MM.1S (cell line): ENCODE measurements around the gene MSI2.

Source experiments
- DNase-seq: peaks from one replicate; pipeline ENCODE4 v3.0.0-alpha.2; 2015
- H2AFZ ChIP-seq: fragments of 300-600 bp; sonication (generic); 2 replicates; pipeline ENCODE4 v1.6.0; 2016; ENCODE audit warnings: antibody characterized with exemption, low read length
- H3F3A ChIP-seq: fragments of 300-600 bp; sonication (generic); 2 replicates; pipeline ENCODE4 v1.6.1; 2016; ENCODE audit warnings: mild to moderate bottlenecking, antibody characterized with exemption, low read length, moderate library complexity, mixed read lengths; ENCODE audit not compliant: insufficient read depth
- H3K27ac ChIP-seq: fragments of 300-600 bp; sonication (generic); 2 replicates; pipeline ENCODE4 v1.5.1; 2016; ENCODE audit warnings: mild to moderate bottlenecking, low read length
- H3K27me3 ChIP-seq: fragments of 300-600 bp; sonication (generic); replicated peaks from 2 replicates; pipeline ENCODE4 v1.6.0; 2016; ENCODE audit warnings: low read length; ENCODE audit not compliant: insufficient read depth
- H3K36me3 ChIP-seq: fragments of 300-600 bp; sonication (generic); replicated peaks from 2 replicates; pipeline ENCODE4 v1.6.1; 2016; ENCODE audit warnings: mild to moderate bottlenecking, low read length, mixed read lengths; ENCODE audit not compliant: insufficient read depth
- H3K4me1 ChIP-seq: fragments of 300-600 bp; sonication (generic); 2 replicates; pipeline ENCODE4 v1.6.1; 2016; ENCODE audit warnings: low read length, mixed read lengths
- H3K4me2 ChIP-seq: fragments of 300-600 bp; sonication (generic); 2 replicates; pipeline ENCODE4 v1.6.0; 2016; ENCODE audit warnings: low read depth, low read length
- H3K4me3 ChIP-seq: fragments of 300-600 bp; sonication (generic); 2 replicates; pipeline ENCODE4 v1.5.1; 2016; ENCODE audit warnings: low read length, mixed read lengths
- H3K79me2 ChIP-seq: fragments of 300-600 bp; sonication (generic); 2 replicates; pipeline ENCODE4 v1.6.1; 2016; ENCODE audit warnings: mixed run types, low read length, mixed read lengths
- H3K9ac ChIP-seq: fragments of 300-600 bp; sonication (generic); 2 replicates; pipeline ENCODE4 v1.6.1; 2016; ENCODE audit warnings: low read length, mixed read lengths
- H3K9me2 ChIP-seq: fragments of 300-600 bp; sonication (generic); replicated peaks from 2 replicates; pipeline ENCODE4 v1.6.1; 2016; ENCODE audit warnings: mild to moderate bottlenecking, low read length, mixed read lengths; ENCODE audit not compliant: insufficient read depth
- H3K9me3 ChIP-seq: fragments of 300-600 bp; sonication (generic); replicated peaks from 2 replicates; pipeline ENCODE4 v1.6.1; 2016; ENCODE audit warnings: mild to moderate bottlenecking, low read length, mixed read lengths; ENCODE audit not compliant: insufficient read depth
- H4K20me1 ChIP-seq: fragments of 300-600 bp; sonication (generic); 2 replicates; pipeline ENCODE4 v1.6.1; 2016; ENCODE audit warnings: mild to moderate bottlenecking, low read length, moderate library complexity, mixed read lengths; ENCODE audit not compliant: insufficient read depth
- EZH2 ChIP-seq: fragments of 300-600 bp; sonication (generic); optimal IDR thresholded peaks from 2 replicates; pipeline ENCODE3; 2017; ENCODE audit warnings: low read depth, mild to moderate bottlenecking, antibody characterized with exemption, low read length, mixed read lengths
- EZH2phosphoT487 ChIP-seq: fragments of 300-600 bp; sonication (generic); IDR thresholded peaks from 2 replicates; pipeline ENCODE4 v1.6.1; 2018; ENCODE audit warnings: antibody characterized with exemption, low read length
- TF ChIP-seq, protein P1 (sequence below): fragments of 300-600 bp; sonication (generic); IDR thresholded peaks from 2 replicates; pipeline ENCODE4 v1.5.1; 2016; ENCODE audit warnings: antibody characterized with exemption, low read length, mixed read lengths

Gene MSI2

DNA sequence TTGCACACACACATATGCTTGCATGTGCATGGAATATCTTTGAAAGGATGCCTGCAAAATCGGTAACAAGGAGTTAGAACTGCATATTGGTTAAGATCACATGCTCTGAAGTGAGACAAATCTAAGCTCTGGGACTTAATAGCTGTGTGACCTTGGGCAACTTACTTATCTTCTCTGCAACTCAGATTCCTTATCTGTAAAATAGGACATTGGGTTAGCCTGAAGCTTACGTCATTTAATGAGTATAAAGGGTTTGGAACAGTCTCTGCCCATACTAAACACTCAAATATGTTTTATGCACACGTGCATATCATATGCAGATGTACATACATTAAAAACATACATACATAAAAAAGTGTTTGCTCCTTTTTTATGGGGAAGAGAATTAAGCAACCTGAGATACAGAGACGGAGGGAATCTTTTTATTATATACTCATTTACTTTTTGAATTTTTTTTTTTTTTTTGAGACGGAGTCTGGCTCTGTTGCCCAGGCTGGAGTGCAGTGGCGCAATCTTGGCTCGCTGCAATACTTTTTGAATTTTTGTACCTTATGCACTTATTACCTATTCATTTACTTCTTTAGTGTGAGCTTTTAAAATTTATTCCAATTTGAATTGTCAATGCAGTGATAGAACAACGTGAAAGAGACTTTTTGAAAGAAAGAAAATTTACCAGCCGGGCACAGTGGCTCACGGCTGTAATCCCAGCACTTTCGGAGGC is 282.6 kb downstream of the MSI2 start:
- Histone ChIP-seq H3K4me3 (no peak overlapping the region), H3K36me3 (no peaks in the 10 kb centered on the region), H3K9me2 (no peaks in the 10 kb centered on the region), H3K79me2 (peaks cover 26% of the 10 kb centered on the region), H3K4me1 (peaks cover 18% of the 10 kb centered on the region), H3F3A (peaks cover 12% of the 10 kb centered on the region), H2AFZ (no peak overlapping the region), H3K27me3 (no peaks in the 10 kb centered on the region), H3K27ac (no peak overlapping the region), H3K4me2 (no peak overlapping the region), H3K9ac (no peak overlapping the region), H3K9me3 (no peaks in the 10 kb centered on the region; the same call in 1 of the 2 replicates), H4K20me1 (no peaks in the 10 kb centered on the region)
- TF ChIP-seq EZH2 (no peak), EZH2phosphoT487 (no peak)
- TF ChIP-seq, protein P1, sequence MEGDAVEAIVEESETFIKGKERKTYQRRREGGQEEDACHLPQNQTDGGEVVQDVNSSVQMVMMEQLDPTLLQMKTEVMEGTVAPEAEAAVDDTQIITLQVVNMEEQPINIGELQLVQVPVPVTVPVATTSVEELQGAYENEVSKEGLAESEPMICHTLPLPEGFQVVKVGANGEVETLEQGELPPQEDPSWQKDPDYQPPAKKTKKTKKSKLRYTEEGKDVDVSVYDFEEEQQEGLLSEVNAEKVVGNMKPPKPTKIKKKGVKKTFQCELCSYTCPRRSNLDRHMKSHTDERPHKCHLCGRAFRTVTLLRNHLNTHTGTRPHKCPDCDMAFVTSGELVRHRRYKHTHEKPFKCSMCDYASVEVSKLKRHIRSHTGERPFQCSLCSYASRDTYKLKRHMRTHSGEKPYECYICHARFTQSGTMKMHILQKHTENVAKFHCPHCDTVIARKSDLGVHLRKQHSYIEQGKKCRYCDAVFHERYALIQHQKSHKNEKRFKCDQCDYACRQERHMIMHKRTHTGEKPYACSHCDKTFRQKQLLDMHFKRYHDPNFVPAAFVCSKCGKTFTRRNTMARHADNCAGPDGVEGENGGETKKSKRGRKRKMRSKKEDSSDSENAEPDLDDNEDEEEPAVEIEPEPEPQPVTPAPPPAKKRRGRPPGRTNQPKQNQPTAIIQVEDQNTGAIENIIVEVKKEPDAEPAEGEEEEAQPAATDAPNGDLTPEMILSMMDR, result no peak
- DNase-seq, result no peak

DNA sequence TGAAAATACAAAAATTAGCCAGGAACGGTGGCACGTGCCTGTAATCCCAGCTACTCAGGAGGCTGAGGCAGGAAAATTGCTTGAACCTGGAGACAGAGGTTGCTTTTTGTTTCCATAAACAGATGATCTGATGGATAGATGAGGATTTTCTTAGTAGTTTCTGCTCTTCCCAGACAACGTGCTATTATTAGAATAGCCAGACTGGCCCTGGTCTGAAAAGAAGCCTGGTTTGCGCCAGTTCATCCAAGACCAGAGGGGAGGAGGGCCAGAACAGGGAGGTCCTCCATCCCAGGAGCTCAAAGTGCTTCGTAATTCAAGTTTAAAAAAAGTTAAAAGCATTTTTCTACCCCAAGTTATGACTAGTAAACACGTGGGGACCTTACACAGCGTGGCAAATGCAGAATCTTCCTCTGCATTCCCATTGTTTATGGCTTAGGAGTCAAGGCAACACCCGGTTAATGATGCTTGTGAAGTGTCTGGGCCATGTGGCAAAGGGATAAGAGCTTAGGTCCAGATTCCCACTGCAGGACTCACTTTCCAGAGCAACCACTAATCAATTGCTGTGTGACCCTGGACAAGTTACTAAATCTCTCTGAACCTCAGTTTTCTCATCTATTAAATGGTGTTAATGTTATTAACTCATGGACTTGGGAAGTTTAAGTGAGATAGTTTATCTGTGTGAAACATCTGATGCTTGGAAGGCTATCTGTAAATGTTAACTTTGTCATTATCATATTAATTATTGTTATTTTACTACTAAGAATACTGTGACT is 283.4 kb downstream of the MSI2 start:
- H3K36me3 ChIP-seq, result no peaks in the 10 kb centered on the region
- TF ChIP-seq, protein P1, result no peak
- TF ChIP-seq EZH2 (no peak), EZH2phosphoT487 (no peak)
- peaks cover 12% of the 10 kb centered on the region for H3F3A ChIP-seq
- H3K4me3 ChIP-seq, result no peak overlapping the region
- H3K27ac ChIP-seq, result peak overlapping the region; percentile 69; the same call in 1 of the 2 replicates
- H3K9ac ChIP-seq, result no peak overlapping the region
- DNase-seq, result no peak
- no peaks in the 10 kb centered on the region for H3K27me3 ChIP-seq
- no peak overlapping the region for H3K4me2 ChIP-seq
- H3K9me3 ChIP-seq, result no peaks in the 10 kb centered on the region; the same call in 1 of the 2 replicates
- peaks cover 18% of the 10 kb centered on the region for H3K4me1 ChIP-seq
- no peak overlapping the region for H2AFZ ChIP-seq
- no peaks in the 10 kb centered on the region for H3K9me2 ChIP-seq
- peaks cover 26% of the 10 kb centered on the region for H3K79me2 ChIP-seq
- H4K20me1 ChIP-seq, result no peaks in the 10 kb centered on the region

DNA sequence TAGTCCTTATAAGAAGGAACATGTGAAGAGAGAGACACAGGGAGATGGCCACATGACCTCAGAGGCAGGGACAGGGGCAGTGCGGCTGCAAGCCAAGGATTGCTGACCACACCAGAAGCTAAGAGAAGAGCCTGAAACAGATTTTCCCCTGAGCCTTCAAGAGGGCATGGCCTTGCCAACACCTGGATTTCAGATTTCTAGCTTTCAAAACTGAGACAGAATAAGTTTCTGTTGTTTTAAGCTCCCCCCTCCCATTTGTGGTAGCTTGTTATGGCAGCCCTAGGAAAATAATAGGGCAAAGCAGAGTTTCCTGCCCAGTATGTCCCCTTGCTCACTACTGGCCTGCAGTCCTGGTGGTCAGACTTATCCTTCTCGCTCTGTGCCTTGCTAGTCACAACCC is 284.3 kb downstream of the MSI2 start:
- Histone ChIP-seq H3K9me3 (no peaks in the 10 kb centered on the region; the same call in 1 of the 2 replicates), H3K36me3 (no peaks in the 10 kb centered on the region), H3F3A (peaks cover 12% of the 10 kb centered on the region), H3K79me2 (peaks cover 26% of the 10 kb centered on the region), H3K27me3 (no peaks in the 10 kb centered on the region), H3K9ac (no peak overlapping the region), H3K9me2 (no peaks in the 10 kb centered on the region), H4K20me1 (no peaks in the 10 kb centered on the region), H3K4me3 (no peak overlapping the region), H3K27ac (peak overlapping the region; percentile 69), H3K4me2 (peak overlapping the region; percentile 14; the same call in 1 of the 2 replicates), H2AFZ (no peak overlapping the region), H3K4me1 (peaks cover 18% of the 10 kb centered on the region)
- no peak for TF ChIP-seq EZH2phosphoT487
- TF ChIP-seq, protein P1, result peak; percentile 35
- peak; percentile 82 for DNase-seq
